HepG2 (cell line): Measurements from ENCODE around the gene HSPE1. TPM values are rescaled to one million over a fixed set of nuclear protein-coding genes. Genes with fewer than 3 reads are reported as not detected.
A peak's percentile ranks its signal among the peaks of the same experiment; 100 is the strongest.

Source experiments
- ATF4 ChIP-seq, 2 experiments: fragments of 450-650 bp in 1 of 2; sonication (generic) in 1 of 2; formaldehyde crosslinking; IDR thresholded peaks; 2 replicates each; pipeline versions ENCODE4 v1.5.0 to v1.8.0; 2020 to 2022; ENCODE audit warnings: mild to moderate bottlenecking in 1 of 2, missing genetic modification reagents in 1 of 2
- CBX2 ChIP-seq, 2 experiments: fragments of 200-600 bp in 1 of 2; sonication (generic); formaldehyde crosslinking in 1 of 2; IDR thresholded peaks; 2 replicates each; pipeline versions ENCODE4 v1.7.0 to v1.8.1; 2018 to 2022; ENCODE audit warnings: low read depth in 2 of 2, low read length in 1 of 2, mild to moderate bottlenecking in 1 of 2, missing genetic modification reagents in 1 of 2
- E2F5 ChIP-seq: sonication (generic); formaldehyde crosslinking; conservative IDR thresholded peaks from 2 replicates; pipeline ENCODE4 v1.4.0; 2020; ENCODE audit warnings: missing genetic modification reagents
- ELF3 ChIP-seq: IDR thresholded peaks from 2 replicates; pipeline ENCODE4 v1.6.1; 2016; ENCODE audit warnings: missing genetic modification reagents, missing compliant biosample characterization
- FOSL2 ChIP-seq: sonication (generic); formaldehyde crosslinking; IDR thresholded peaks from 2 replicates; pipeline ENCODE4 v1.4.0; 2020; ENCODE audit warnings: missing genetic modification reagents
- JUN ChIP-seq: sonication (generic); formaldehyde crosslinking; IDR thresholded peaks from 2 replicates; pipeline ENCODE4 v1.4.0; 2020; ENCODE audit warnings: mild to moderate bottlenecking, missing genetic modification reagents
- MED13 ChIP-seq: sonication (generic); formaldehyde crosslinking; IDR thresholded peaks from 2 replicates; pipeline ENCODE4 v1.5.0; 2020; ENCODE audit warnings: missing genetic modification reagents
- MTA3 ChIP-seq: sonication (generic); formaldehyde crosslinking; IDR thresholded peaks from 2 replicates; pipeline ENCODE4 v1.4.0; 2020; ENCODE audit warnings: missing genetic modification reagents
- SETDB1 ChIP-seq: sonication (generic); formaldehyde crosslinking; IDR thresholded peaks from 2 replicates; pipeline ENCODE4 v1.5.1; 2020; ENCODE audit warnings: missing genetic modification reagents, mild to moderate bottlenecking, borderline replicate concordance
- SMAD1 ChIP-seq: sonication (generic); formaldehyde crosslinking; IDR thresholded peaks from 2 replicates; pipeline ENCODE4 v1.4.0; 2020; ENCODE audit warnings: missing genetic modification reagents, low read depth, mild to moderate bottlenecking, borderline replicate concordance
- SNAPC5 ChIP-seq: sonication (generic); formaldehyde crosslinking; IDR thresholded peaks from 2 replicates; pipeline ENCODE4 v1.8.1; 2023; ENCODE audit warnings: mild to moderate bottlenecking, missing genetic modification reagents, borderline replicate concordance
- TEF ChIP-seq: sonication (generic); formaldehyde crosslinking; IDR thresholded peaks from 2 replicates; pipeline ENCODE4 v1.5.0; 2020; ENCODE audit warnings: missing genetic modification reagents
- ZNF230 ChIP-seq: sonication (generic); formaldehyde crosslinking; IDR thresholded peaks from 2 replicates; pipeline ENCODE4 v1.4.0; 2020; ENCODE audit warnings: mild to moderate bottlenecking, missing genetic modification reagents
- ZNF687 ChIP-seq: sonication (generic); formaldehyde crosslinking; IDR thresholded peaks from 2 replicates; pipeline ENCODE4 v1.5.1; 2020; ENCODE audit warnings: mild to moderate bottlenecking, missing genetic modification reagents, moderate library complexity
- ZXDC ChIP-seq: sonication (generic); formaldehyde crosslinking; IDR thresholded peaks from 2 replicates; pipeline ENCODE4 v1.5.0; 2020; ENCODE audit warnings: mild to moderate bottlenecking, missing genetic modification reagents
- polyA plus RNA-seq, 8 experiments: library from polyadenylated mRNA; depleted of rRNA in 3 of 8; stranded (reverse) in 7 of 8; unstranded in 1 of 8; fragments of >200 nt; fragmentation: Illumina TruSeq in 4 of 8; extraction: Trizol in 4 of 8; gene quantifications; 2 replicates each; pipeline versions ENCODE4 v1.2.1 to v1.2.3, GENCODE V29; 2011 to 2016; ENCODE audit warnings: low read depth in 4 of 8, missing spikeins in 1 of 8, mixed read lengths in 1 of 8; ENCODE audit not compliant: insufficient read depth in 1 of 8
- total RNA-seq, 5 experiments: library from RNA; depleted of rRNA; stranded (reverse); fragments of >200 nt; fragmentation: Illumina TruSeq; extraction: Trizol; gene quantifications; 2 replicates each; pipeline ENCODE4 v1.2.3, GENCODE V29; 2016; ENCODE audit warnings: low read depth in 1 of 5

Gene HSPE1
- total and polyA plus RNA-seq, 2 of the 13 experiments (the other 11 are each of a cell fraction or from before 2014, with no cell fraction given) = 244 to 823 TPM

GRCh38 chr2:197499594-197500502 lies at the start of gene HSPE1, which contains the start of gene HSPD1 (continued):
- TF ChIP-seq MTA3 (0 out of 2 replicates have a peak, but pooled peaks have one; percentile 76), SMAD1 (CRISPR knock-in tag) (peak; percentile 97; the same call in 1 of the 2 replicates), JUN (CRISPR knock-in tag) (peak; percentile 93), E2F5 (CRISPR knock-in tag) (peak; percentile 94), ZXDC (CRISPR knock-in tag) (peak; percentile 98), FOSL2 (peak; percentile 82), ZNF230 (no peak; the same call in none of the 2 replicates), SETDB1 (CRISPR knock-in tag) (no peak), CBX2 (IDR thresholded peaks at IDR 0.05; ENCODE audit: low read depth, low read length) (no peak), CBX2 (CRISPR knock-in tag; IDR thresholded peaks at IDR 0.05; ENCODE audit: low read depth) (peak; percentile 81; the same call in 1 of the 2 replicates), TEF (peak; percentile 64; the same call in 1 of the 2 replicates), MED13 (CRISPR knock-in tag) (peak; percentile 93), SNAPC5 (CRISPR knock-in tag) (no peak; the same call in none of the 2 replicates), ATF4 (CRISPR knock-in tag; IDR thresholded peaks at IDR 0.05) (peak in 1 of 2 experiments; percentile 87; a peak in 2 of 4 replicates), ELF3 (CRISPR knock-in tag) (peak; percentile 95), ZNF687 (peak; percentile 97)
